HEK293 (cell line): ENCODE results near the gene REV3L.

Source experiments
- CTCF ChIA-PET: fragments of 350-600 bp; formaldehyde crosslinking; extraction: SDS; loops from one replicate; lab custom pipeline; 2021; ENCODE audit warnings: antibody characterized with exemption; lab: Yijun Ruan, JAX
- POLR2A ChIA-PET: fragments of 300-600 bp; formaldehyde crosslinking; extraction: SDS; loops from one replicate; lab custom pipeline; 2020; ENCODE audit warnings: antibody characterized with exemption, inconsistent platforms; lab: Yijun Ruan, JAX
- H3K27ac ChIP-seq: fragments of 200-500 bp; sonication (Bioruptor generic); 2 replicates; pipeline ENCODE4 v1.5.1; 2014; ENCODE audit warnings: low read depth, low read length, control low read depth, inconsistent platforms; ENCODE audit errors: extremely low read depth
- H3K36me3 ChIP-seq, 2 experiments: fragments of 200-500 bp in 1 of 2; sonication (Bioruptor generic) in 1 of 2; 1 replicate in 1 of 2; 2 replicates in 1 of 2; pipeline ENCODE4 v1.5.1; 2014 to 2017; ENCODE audit warnings: inconsistent platforms in 2 of 2, low read length in 2 of 2; ENCODE audit not compliant: control insufficient read depth in 2 of 2, insufficient read depth in 1 of 2
- H3K4me1 ChIP-seq: fragments of 200-500 bp; sonication (Bioruptor generic); 2 replicates; pipeline ENCODE4 v1.5.1; 2014; ENCODE audit warnings: mild to moderate bottlenecking, low read length, inconsistent platforms; ENCODE audit not compliant: control insufficient read depth, insufficient read depth
- H3K4me3 ChIP-seq: 2 replicates; pipeline ENCODE4 v1.5.1; 2011; ENCODE audit warnings: low read depth, mild to moderate bottlenecking, control low read depth, low read length, moderate library complexity
- H3K9me3 ChIP-seq: fragments of 200-500 bp; sonication (Bioruptor generic); 2 replicates; pipeline ENCODE4 v1.5.1; 2014; ENCODE audit warnings: low read depth, low read length, inconsistent platforms; ENCODE audit not compliant: control insufficient read depth, insufficient read depth
- GLIS1 ChIP-seq: fragments of 450-650 bp; formaldehyde crosslinking; IDR thresholded peaks from 2 replicates; pipeline ENCODE4 v1.5.1; 2016; ENCODE audit warnings: missing biosample characterization, missing genetic modification characterization
- OSR2 ChIP-seq: fragments of 450-650 bp; formaldehyde crosslinking; IDR thresholded peaks from 2 replicates; pipeline ENCODE4 v1.5.1; 2016; ENCODE audit warnings: missing biosample characterization, missing genetic modification characterization
- PATZ1 ChIP-seq: fragments of 450-650 bp; formaldehyde crosslinking; IDR thresholded peaks from 2 replicates; pipeline ENCODE4 v1.5.1; 2016; ENCODE audit warnings: missing biosample characterization, missing genetic modification characterization
- PRDM1 ChIP-seq: fragments of 450-650 bp; formaldehyde crosslinking; IDR thresholded peaks from 2 replicates; pipeline ENCODE4; 2016; ENCODE audit warnings: missing biosample characterization, missing genetic modification characterization
- RBAK ChIP-seq: fragments of 450-650 bp; formaldehyde crosslinking; IDR thresholded peaks from 2 replicates; pipeline ENCODE4 v1.5.1; 2016; ENCODE audit warnings: missing biosample characterization, missing genetic modification characterization
- SETDB1 ChIP-seq: IDR thresholded peaks from one replicate; pipeline ENCODE4 v1.6.1; 2017; ENCODE audit warnings: mild to moderate bottlenecking, low read length, moderate library complexity, mixed read lengths; ENCODE audit not compliant: insufficient read length
- SP3 ChIP-seq: fragments of 450-650 bp; formaldehyde crosslinking; IDR thresholded peaks from 2 replicates; pipeline ENCODE4 v1.5.1; 2016; ENCODE audit warnings: missing biosample characterization, missing genetic modification characterization
- TCF7L2 ChIP-seq: IDR thresholded peaks from 2 replicates; pipeline ENCODE4 v1.6.1; 2011; ENCODE audit warnings: low read depth, mild to moderate bottlenecking, inconsistent platforms, low read length, moderate library complexity, borderline replicate concordance
- TRIM28 ChIP-seq: IDR thresholded peaks from 2 replicates; pipeline ENCODE4 v1.6.1; 2011; ENCODE audit warnings: low read length, control low read depth, borderline replicate concordance
- ZBTB1 ChIP-seq: fragments of 450-650 bp; formaldehyde crosslinking; IDR thresholded peaks from 2 replicates; pipeline ENCODE4 v1.5.1; 2016; ENCODE audit warnings: missing biosample characterization, missing genetic modification characterization
- ZEB2 ChIP-seq: fragments of 450-650 bp; formaldehyde crosslinking; IDR thresholded peaks from 2 replicates; pipeline ENCODE4 v1.5.1; 2016; ENCODE audit warnings: missing biosample characterization, missing genetic modification characterization
- ZIC2 ChIP-seq: fragments of 450-650 bp; formaldehyde crosslinking; IDR thresholded peaks from 2 replicates; pipeline ENCODE4 v1.5.1; 2016; ENCODE audit warnings: missing biosample characterization, missing genetic modification characterization
- ZNF146 ChIP-seq: fragments of 450-650 bp; formaldehyde crosslinking; IDR thresholded peaks from 2 replicates; pipeline ENCODE4 v1.5.1; 2016; ENCODE audit warnings: missing biosample characterization, missing genetic modification characterization
- ZNF175 ChIP-seq: fragments of 450-650 bp; formaldehyde crosslinking; IDR thresholded peaks from 2 replicates; pipeline ENCODE4 v1.5.1; 2016; ENCODE audit warnings: missing biosample characterization, missing genetic modification characterization
- ZNF221 ChIP-seq: fragments of 450-650 bp; formaldehyde crosslinking; IDR thresholded peaks from 2 replicates; pipeline ENCODE4 v1.5.1; 2017; ENCODE audit warnings: missing biosample characterization, missing genetic modification characterization, borderline replicate concordance
- ZNF239 ChIP-seq: fragments of 450-650 bp; formaldehyde crosslinking; IDR thresholded peaks from 2 replicates; pipeline ENCODE4 v1.5.1; 2016; ENCODE audit warnings: missing biosample characterization, missing genetic modification characterization
- ZNF280D ChIP-seq: fragments of 450-650 bp; formaldehyde crosslinking; IDR thresholded peaks from 2 replicates; pipeline ENCODE4 v1.5.1; 2016; ENCODE audit warnings: missing biosample characterization, missing genetic modification characterization
- ZNF302 ChIP-seq: fragments of 450-650 bp; formaldehyde crosslinking; IDR thresholded peaks from 2 replicates; pipeline ENCODE4 v1.5.1; 2016; ENCODE audit warnings: missing biosample characterization, missing genetic modification characterization, low read depth
- ZNF366 ChIP-seq: fragments of 450-650 bp; formaldehyde crosslinking; conservative IDR thresholded peaks from 2 replicates; pipeline ENCODE4 v1.5.1; 2016; ENCODE audit warnings: missing biosample characterization, missing genetic modification characterization
- ZNF394 ChIP-seq: fragments of 450-650 bp; formaldehyde crosslinking; IDR thresholded peaks from 2 replicates; pipeline ENCODE4 v1.5.1; 2016; ENCODE audit warnings: missing biosample characterization, missing genetic modification characterization, mild to moderate bottlenecking, moderate library complexity, borderline replicate concordance
- ZNF449 ChIP-seq: fragments of 450-650 bp; formaldehyde crosslinking; IDR thresholded peaks from 2 replicates; pipeline ENCODE4 v1.5.1; 2017; ENCODE audit warnings: missing biosample characterization, mild to moderate bottlenecking, missing genetic modification characterization, moderate library complexity
- ZNF529 ChIP-seq: fragments of 450-650 bp; formaldehyde crosslinking; IDR thresholded peaks from 2 replicates; pipeline ENCODE4 v1.5.1; 2017; ENCODE audit warnings: missing genetic modification characterization, missing biosample characterization; ENCODE audit not compliant: insufficient replicate concordance
- ZNF596 ChIP-seq: fragments of 450-650 bp; IDR thresholded peaks from 2 replicates; pipeline ENCODE4 v1.5.0; 2018; ENCODE audit warnings: missing biosample characterization, mild to moderate bottlenecking, missing genetic modification characterization, moderate library complexity
- ZNF654 ChIP-seq: fragments of 450-650 bp; formaldehyde crosslinking; IDR thresholded peaks from 2 replicates; pipeline ENCODE4 v1.5.1; 2016; ENCODE audit warnings: low read depth, missing biosample characterization, missing genetic modification characterization
- ZNF76 ChIP-seq: fragments of 450-650 bp; formaldehyde crosslinking; IDR thresholded peaks from 2 replicates; pipeline ENCODE4; 2016; ENCODE audit warnings: low read depth, missing biosample characterization, missing genetic modification characterization, borderline replicate concordance
- TF ChIP-seq, protein P1 (sequence below): fragments of 450-650 bp; formaldehyde crosslinking; IDR thresholded peaks from 2 replicates; pipeline ENCODE4 v1.5.1; 2016; ENCODE audit warnings: missing biosample characterization, missing genetic modification characterization
- TF ChIP-seq, protein P2 (sequence below): fragments of 450-650 bp; IDR thresholded peaks from 2 replicates; pipeline ENCODE4 v1.5.1; 2018; ENCODE audit warnings: missing biosample characterization, mild to moderate bottlenecking, missing genetic modification characterization
- TF ChIP-seq, protein P3 (sequence below): fragments of 450-650 bp; formaldehyde crosslinking; IDR thresholded peaks from 2 replicates; pipeline ENCODE4 v1.5.1; 2016; ENCODE audit warnings: missing biosample characterization, missing genetic modification characterization

The REV3L gene

DNA sequence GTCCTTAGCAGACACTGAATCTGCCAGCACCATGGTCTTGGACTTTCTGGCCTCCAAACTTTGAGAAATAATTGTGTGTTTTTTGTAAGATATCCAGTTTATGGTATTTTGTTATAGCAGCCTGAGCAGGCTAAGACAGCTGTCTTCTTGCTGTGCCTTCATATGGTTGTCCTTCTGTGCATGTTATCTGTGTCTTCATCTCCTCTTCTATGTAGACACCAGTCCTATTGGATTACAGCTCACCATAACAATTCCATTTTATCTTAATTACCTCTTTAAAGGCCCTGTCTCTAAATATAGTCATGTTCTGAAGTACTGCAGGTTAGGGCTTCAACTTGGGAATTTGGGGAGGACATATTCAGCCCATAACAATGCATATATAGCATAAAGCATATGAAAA, 44.3 kb upstream of the REV3L start:
- Histone ChIP-seq H3K27ac (no peak overlapping the region), H3K36me3 (no peaks in the 10 kb centered on the region), H3K4me1 (peaks cover 3% of the 10 kb centered on the region; the same call in 1 of the 2 replicates), H3K4me3 (no peak overlapping the region), H3K9me3 (no peaks in the 10 kb centered on the region)
- CTCF ChIA-PET, result interaction anchor here (0.6 to 0.7 kb wide), 2 partner anchors 21 to 80 kb away, joined by 3 read pairs; no protein-coding TSS in a partner anchor
- POLR2A ChIA-PET, result interaction anchor here (1.8 kb wide), 1 partner anchor 45 kb away, joined by 5 read pairs; the partner anchor contains the start of gene REV3L
- TF ChIP-seq ZNF366 (tag by site-specific recombination) (no peak), ZNF302 (tag by site-specific recombination) (no peak), RBAK (tag by site-specific recombination) (no peak), ZNF449 (0 out of 2 replicates have a peak, but pooled peaks have one; percentile 33), PATZ1 (tag by site-specific recombination) (no peak), ZNF146 (tag by site-specific recombination) (no peak), GLIS1 (tag by site-specific recombination) (no peak), ZEB2 (no peak), ZNF654 (tag by site-specific recombination) (no peak), ZNF221 (no peak), TCF7L2 (no peak), OSR2 (tag by site-specific recombination) (peak; percentile 37; the same call in 1 of the 2 replicates), ZBTB1 (no peak), ZNF175 (tag by site-specific recombination) (no peak), ZNF239 (tag by site-specific recombination) (no peak), ZNF529 (tag by site-specific recombination) (no peak), SP3 (tag by site-specific recombination) (no peak), ZNF596 (tag by site-specific recombination) (no peak), ZNF394 (tag by site-specific recombination) (no peak), PRDM1 (tag by site-specific recombination) (no peak), ZNF76 (no peak), ZIC2 (tag by site-specific recombination) (no peak), SETDB1 (peak; percentile 10), ZNF280D (tag by site-specific recombination) (no peak), TRIM28 (peak; percentile 83; the same call in 1 of the 2 replicates)
- TF ChIP-seq, protein P1, sequence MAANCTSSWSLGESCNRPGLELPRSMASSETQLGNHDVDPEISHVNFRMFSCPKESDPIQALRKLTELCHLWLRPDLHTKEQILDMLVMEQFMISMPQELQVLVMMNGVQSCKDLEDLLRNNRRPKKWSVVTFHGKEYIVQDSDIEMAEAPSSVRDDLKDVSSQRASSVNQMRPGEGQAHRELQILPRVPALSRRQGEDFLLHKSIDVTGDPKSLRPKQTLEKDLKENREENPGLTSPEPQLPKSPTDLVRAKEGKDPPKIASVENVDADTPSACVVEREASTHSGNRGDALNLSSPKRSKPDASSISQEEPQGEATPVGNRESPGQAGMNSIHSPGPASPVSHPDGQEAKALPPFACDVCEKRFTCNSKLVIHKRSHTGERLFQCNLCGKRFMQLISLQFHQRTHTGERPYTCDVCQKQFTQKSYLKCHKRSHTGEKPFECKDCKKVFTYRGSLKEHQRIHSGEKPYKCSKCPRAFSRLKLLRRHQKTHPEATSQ (tag by site-specific recombination), result no peak
- TF ChIP-seq, protein P2, sequence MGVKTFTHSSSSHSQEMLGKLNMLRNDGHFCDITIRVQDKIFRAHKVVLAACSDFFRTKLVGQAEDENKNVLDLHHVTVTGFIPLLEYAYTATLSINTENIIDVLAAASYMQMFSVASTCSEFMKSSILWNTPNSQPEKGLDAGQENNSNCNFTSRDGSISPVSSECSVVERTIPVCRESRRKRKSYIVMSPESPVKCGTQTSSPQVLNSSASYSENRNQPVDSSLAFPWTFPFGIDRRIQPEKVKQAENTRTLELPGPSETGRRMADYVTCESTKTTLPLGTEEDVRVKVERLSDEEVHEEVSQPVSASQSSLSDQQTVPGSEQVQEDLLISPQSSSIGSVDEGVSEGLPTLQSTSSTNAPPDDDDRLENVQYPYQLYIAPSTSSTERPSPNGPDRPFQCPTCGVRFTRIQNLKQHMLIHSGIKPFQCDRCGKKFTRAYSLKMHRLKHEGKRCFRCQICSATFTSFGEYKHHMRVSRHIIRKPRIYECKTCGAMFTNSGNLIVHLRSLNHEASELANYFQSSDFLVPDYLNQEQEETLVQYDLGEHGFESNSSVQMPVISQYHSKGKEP (tag by site-specific recombination), result no peak
- TF ChIP-seq, protein P3, sequence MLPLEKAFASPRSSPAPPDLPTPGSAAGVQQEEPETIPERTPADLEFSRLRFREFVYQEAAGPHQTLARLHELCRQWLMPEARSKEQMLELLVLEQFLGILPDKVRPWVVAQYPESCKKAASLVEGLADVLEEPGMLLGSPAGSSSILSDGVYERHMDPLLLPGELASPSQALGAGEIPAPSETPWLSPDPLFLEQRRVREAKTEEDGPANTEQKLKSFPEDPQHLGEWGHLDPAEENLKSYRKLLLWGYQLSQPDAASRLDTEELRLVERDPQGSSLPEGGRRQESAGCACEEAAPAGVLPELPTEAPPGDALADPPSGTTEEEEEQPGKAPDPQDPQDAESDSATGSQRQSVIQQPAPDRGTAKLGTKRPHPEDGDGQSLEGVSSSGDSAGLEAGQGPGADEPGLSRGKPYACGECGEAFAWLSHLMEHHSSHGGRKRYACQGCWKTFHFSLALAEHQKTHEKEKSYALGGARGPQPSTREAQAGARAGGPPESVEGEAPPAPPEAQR (tag by site-specific recombination), result no peak
